ENCODE data around the gene SENP8. TPM values are rescaled to one million over a fixed set of nuclear protein-coding genes. Genes with fewer than 3 reads are reported as not detected.

Gene SENP8
- total and polyA plus RNA-seq, 12 donors = 1.8 to 8.8 (median 6.6) TPM

DNA sequence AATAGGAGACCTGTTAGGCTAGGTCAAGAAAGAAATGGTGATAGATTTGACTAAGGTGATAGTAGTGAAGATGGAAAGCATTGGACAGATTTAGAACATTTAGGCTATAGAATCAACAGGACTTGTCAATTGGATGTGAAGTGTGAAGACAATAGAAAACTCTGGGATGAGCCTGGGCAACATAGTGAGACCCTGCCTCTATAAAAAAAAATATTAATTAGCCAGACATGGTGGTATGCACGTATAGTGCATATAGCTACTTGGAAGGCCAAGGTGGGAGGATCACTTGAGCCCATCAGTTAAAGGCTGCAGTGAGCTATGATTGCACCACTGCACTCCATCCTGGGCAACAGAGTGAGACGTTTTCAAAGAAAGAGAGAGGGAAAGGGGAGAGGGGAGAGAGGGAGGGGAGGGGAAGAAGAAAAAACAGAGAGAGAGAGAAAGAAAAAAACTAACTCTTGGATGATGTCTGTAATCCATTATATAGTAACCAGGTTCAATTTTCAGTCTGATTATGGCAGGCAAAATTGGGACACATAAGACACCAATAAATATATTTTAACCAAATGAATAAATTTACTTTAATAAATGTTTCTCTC lies 9.6 kb downstream of the SENP8 start:
- 53 to 60% methylated on average over 2 of the region's 2 CpGs for WGBS, 2 donors
- ATAC-seq (no peak), DNase-seq (no peak)
- Histone ChIP-seq H3K27ac (no peak overlapping the region), H3K4me3 (no peak overlapping the region), H3K4me1 (peaks cover 0 to 7% (median 0%) of the 10 kb centered on the region in 9 donors), H3K27me3 (no peaks in the 10 kb centered on the region), H3K36me3 (no peaks in the 10 kb centered on the region), H3K9me3 (no peaks in the 10 kb centered on the region)
- TF ChIP-seq, protein P1, sequence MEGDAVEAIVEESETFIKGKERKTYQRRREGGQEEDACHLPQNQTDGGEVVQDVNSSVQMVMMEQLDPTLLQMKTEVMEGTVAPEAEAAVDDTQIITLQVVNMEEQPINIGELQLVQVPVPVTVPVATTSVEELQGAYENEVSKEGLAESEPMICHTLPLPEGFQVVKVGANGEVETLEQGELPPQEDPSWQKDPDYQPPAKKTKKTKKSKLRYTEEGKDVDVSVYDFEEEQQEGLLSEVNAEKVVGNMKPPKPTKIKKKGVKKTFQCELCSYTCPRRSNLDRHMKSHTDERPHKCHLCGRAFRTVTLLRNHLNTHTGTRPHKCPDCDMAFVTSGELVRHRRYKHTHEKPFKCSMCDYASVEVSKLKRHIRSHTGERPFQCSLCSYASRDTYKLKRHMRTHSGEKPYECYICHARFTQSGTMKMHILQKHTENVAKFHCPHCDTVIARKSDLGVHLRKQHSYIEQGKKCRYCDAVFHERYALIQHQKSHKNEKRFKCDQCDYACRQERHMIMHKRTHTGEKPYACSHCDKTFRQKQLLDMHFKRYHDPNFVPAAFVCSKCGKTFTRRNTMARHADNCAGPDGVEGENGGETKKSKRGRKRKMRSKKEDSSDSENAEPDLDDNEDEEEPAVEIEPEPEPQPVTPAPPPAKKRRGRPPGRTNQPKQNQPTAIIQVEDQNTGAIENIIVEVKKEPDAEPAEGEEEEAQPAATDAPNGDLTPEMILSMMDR (IDR thresholded peaks at IDR 0.05) = no peak
- intact Hi-C loops (cut with DNase I) = no loop called here

DNA sequence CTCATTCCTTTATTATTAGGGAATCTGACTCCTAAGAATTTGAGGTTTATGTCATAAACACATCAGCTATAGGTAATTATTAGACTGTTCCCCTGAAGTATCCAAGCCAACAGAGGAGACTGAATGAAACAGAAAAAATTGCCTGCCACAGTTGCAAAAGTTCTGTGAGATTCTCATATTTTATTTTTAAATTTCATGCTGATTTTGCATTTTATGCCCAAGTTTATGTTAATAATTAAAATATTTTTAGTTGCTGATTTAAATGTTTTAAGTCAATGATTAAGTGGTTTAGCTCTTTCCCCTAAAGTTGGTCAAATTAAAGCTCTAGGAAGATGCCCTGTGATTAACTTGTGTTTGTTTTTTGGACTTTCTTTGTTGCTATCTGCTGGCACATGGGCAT lies 10.2 kb downstream of the SENP8 start:
- TF ChIP-seq, protein P1 (IDR thresholded peaks at IDR 0.05) = no peak
- DNase-seq (no peak), ATAC-seq (no peak)
- no peaks in the 10 kb centered on the region for H3K36me3 ChIP-seq
- no peaks in the 10 kb centered on the region for H3K27me3 ChIP-seq
- H3K9me3 ChIP-seq = no peaks in the 10 kb centered on the region
- H3K4me3 ChIP-seq = no peak overlapping the region
- intact Hi-C loops (cut with DNase I) = no loop called here
- peaks cover 0 to 7% (median 0%) of the 10 kb centered on the region in 9 donors for H3K4me1 ChIP-seq
- H3K27ac ChIP-seq = no peak overlapping the region

DNA sequence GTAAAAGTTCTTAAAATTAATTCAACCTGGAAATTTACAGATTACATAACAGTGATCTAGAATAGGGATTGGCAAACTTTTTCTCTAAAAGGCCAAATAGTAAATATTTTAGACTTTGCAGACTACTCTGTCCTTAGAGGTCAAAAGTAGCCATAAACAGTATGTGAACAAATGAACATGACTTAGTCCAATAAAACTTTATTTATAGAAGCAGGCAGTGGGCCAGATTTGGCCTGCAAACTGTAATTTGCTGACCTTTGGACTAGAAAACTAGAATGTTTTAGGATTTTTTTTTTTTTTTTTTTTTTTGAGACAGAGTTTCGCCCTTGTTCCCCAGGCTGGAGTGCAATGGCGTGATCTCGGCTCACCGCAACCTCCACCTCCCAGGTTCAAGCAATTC lies 12.1 kb downstream of the SENP8 start:
- DNase-seq (no peak), ATAC-seq (no peak)
- Histone ChIP-seq H3K36me3 (no peaks in the 10 kb centered on the region), H3K4me1 (peaks cover 0 to 4% (median 0%) of the 10 kb centered on the region in 9 donors), H3K4me3 (no peak overlapping the region), H3K27me3 (no peaks in the 10 kb centered on the region), H3K27ac (no peak overlapping the region), H3K9me3 (no peaks in the 10 kb centered on the region)
- intact Hi-C loops (cut with DNase I) = no loop called here
- WGBS, 2 donors = 98 to 100% methylated on average over 4 of the region's 4 CpGs
- TF ChIP-seq, protein P1 (IDR thresholded peaks at IDR 0.05) = no peak

- TF ChIP-seq, protein P1 (IDR thresholded peaks at IDR 0.05) = no peak
- no peak overlapping the region for H3K4me3 ChIP-seq
- H3K27ac ChIP-seq = no peak overlapping the region
- H3K36me3 ChIP-seq = no peaks in the 10 kb centered on the region
- peaks cover 0 to 4% (median 0%) of the 10 kb centered on the region in 9 donors for H3K4me1 ChIP-seq
- no peaks in the 10 kb centered on the region for H3K27me3 ChIP-seq
- no peaks in the 10 kb centered on the region for H3K9me3 ChIP-seq
- 79 to 80% methylated on average over 3 of the region's 3 CpGs for WGBS, 2 donors
- intact Hi-C loops (cut with DNase I) = no loop called here
- no peak for DNase-seq
- ATAC-seq = no peak
Measured at GRCh38 chr15:72131922-72132321, 13.7 kb downstream of the SENP8 start.
